GM19238 (cell line): Measurements from ENCODE around the gene LETM1.

ENCODE experiments used
- DNase-seq: peaks from one replicate; pipeline ENCODE4 v3.0.0; 2011; ENCODE audit warnings: low spot score; ENCODE audit not compliant: insufficient read length

LETM1 gene

DNA sequence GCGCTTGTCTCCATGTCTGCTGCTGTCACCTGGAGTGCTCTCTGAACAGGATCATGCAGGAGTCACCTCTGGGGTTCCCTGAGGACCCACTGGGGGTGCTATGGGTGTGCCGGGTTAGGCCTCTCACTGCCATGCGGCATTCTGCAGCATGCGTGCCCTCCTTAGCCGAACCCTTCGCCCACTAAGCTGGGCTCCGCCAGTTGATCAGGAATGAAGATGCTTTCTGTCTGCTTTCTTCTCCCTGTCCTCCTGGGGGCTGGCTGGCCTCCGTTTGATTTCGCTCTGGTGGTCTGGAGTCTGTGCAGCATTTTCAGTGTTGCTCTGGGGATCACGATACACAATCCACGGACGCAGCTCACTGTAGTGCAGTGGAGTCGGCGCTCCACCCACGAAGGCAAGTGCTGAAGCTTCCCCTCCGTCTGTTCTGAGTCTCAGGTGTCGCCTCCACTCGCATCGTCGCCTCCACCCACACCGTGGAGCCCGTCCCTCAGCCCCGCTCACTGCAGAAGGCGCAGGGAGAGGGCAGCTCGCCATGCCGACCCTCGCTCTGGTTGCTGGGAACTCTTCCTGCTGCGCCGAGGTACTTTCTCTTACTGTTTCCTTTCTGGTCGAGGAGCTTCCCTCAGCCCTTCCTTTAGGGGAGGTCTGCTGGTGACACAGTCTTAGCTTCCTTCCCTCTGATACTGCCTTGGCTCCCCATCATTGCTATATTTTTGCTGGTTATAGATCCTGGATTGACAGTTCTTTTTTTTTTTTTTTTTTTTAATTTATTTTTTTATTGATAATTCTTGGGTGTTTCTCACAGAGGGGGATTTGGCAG lies 29.2 kb downstream of the LETM1 start:
- DNase-seq: no peak

DNA sequence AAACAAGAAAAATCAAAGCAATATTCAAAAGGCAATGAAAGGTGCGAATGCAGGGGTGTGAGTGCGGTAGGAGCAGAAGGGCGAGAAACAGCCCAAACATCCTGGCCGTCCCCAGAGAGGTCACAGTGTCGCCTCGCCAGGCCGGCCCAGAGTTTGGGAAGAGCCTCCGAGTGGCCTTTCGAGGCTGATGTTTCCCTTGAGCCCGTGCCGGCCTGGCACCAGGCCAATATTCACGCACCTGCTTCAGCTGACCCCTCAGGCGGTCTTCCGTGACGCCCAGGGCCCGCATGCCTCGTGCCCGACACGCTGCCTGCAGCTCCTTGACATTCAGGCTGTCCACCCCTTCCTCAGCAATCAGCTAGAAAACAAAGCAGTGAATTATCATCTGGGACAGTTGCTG lies 30.6 kb downstream of the LETM1 start:
- DNase-seq: no peak

DNA sequence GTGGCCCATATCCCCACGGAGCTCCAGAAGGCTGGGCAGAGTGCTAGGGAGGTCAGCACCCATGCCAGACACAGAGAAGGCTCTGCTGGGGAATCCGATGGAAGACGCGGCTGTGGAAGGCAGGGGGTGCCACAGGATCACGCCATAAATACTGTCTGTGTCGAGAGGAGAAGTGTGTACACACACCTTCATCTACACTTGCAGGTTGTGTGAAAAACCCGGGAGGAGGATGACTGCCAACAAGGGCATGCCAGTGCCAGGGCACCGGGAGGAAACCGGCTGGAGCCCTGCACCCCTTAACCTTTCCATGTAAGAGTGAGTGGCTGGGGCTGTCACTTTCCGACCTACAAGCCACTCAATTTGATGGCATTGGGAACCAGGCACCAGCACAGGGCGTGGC lies 31.2 kb downstream of the LETM1 start:
- no peak for DNase-seq

DNA sequence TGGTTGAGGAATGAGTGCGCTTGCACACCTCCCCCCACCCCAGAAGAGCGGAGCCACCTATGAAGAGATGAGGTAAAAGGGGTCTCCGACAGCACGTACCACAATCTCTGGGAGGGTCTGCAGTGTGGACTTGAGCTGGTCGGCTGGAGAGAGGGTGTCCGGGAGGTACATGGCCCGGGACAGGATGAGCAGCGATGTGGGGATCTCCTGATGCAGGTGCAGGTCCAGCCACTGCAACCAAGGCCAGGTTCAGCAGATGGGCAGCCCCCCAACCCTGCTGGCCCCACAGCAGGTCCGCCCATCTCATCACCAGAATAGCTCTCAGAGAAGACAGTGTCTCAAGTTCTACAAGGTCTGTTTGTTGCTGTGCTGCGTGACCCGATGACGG lies 32.4 kb downstream of the LETM1 start:
- DNase-seq: no peak

DNA sequence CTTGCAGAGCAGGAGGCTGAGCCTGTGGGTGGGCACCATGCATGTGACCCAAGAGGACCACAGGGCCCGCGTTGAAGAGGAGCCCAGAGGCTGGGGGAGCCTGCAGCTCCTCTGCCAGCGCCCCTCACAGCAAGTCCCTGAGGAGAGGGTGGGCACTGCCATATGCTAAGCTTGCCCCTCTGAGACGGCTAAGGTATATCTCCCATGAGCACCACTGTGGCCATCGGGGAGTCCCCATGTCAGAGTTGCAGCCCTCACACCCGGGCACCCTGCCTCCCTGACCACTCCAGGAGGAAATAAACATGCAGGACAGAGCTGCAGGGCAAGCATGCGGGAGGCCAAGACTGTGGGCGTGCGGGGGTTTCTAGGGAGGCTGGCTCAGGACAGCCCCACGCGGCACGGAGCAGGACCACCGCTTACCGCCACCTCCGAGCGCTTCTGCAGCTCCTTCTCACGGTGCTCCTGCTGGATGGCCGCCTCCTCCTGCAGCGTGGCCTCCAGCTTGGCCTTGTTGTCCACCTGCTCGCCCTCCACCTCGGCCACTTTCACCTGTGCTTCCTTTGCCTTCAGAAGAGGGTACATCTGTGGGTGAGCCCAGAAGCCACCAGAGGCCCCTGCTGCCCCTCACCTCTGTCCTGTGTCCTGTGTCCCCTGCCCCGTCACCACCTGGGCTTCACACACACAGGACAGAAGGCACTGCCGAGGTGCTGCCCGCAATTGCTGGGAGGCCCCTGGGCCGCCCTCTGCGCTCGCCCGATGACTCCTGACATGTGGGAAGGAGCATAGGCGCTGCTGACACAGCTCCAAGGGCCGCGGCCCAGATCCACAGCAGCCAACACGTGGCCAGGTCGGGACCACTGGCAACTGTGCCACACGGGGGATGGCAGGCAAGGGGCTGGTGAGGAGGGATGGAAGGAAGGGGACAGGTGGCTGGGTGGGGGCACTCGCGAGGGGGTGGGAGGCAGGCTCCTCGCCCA lies 33.1 kb downstream of the LETM1 start:
- no peak for DNase-seq

DNA sequence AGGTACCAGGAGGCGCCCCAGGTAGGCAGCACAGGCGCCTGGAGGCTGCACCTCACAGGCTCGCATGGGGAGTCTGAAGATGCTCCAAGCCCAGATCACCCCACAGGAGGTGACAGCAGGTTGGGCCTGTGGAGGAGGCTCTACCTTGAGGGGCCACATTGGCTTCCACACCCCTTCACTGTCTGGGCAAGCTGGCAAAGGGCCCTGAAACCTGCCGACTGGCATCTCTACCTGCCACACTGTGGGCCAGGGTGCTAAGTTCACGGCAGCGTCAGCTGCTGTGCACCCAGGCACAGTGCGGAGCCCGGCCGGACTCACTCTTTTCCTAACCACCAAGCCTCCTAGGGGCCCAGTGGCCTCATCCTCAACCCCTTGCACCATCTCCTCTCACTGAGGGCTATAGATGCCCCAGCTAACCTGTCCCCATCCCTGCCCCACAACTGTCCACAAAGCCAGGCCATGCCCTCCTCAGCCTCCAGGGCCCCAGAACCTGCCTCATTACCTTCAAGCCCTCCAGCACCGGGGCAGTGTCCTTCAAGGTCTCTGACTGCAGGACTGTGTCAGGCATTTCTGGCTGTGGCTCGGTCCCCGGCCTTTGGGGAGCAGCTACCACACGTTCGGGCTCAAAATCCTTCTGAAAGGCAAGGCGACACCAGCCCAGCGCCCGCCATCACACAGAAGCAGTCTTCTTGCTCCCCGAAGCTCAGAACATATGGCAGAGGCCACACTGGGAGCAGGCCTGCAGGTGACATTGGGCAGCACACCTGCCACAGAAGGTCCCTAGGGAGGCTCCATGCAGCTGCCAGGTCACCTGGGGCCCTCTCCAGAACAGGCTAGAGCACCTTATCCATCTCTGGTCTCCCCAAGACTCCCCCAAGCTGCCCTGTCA lies 34.0 kb downstream of the LETM1 start:
- no peak for DNase-seq

DNA sequence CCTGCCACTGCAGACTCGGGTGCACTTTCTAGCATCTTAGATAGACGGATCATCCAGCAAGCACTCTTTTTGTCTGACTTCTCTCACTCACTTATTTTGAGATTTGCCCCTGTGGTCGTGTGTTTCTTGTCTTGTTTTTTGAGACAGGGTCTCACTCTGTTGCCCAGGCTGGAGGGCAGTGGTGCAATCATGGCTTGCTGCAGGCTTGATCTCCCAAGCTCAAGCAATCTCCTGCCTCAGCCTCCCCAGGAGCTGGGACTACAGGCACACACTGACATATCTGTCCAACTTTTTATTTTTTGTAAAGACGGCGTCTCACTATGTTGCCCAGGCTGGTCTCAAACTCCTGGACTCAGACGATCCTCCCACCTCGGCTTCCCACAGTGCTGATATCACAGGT lies 36.1 kb downstream of the LETM1 start:
- no peak for DNase-seq

DNA sequence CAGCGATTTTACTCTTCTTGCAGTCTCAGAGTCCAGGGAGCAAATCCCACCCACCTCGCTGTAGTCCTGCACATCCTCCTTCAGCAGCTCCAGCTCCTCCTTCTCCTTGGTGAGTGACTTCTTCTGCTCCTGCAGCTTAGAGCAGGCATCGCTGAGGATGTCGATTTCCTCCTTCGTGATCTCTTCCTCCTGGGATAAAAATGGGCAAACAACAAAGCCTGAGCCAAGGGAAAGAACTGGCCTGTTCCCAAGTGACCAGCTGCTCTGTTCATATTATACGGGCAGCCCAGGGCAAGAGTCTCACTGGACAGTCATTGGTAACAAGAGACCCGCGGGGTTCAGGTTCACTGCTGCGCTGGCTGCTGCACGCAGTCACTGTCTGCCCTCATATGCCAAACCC lies 36.7 kb downstream of the LETM1 start:
- no peak for DNase-seq

DNA sequence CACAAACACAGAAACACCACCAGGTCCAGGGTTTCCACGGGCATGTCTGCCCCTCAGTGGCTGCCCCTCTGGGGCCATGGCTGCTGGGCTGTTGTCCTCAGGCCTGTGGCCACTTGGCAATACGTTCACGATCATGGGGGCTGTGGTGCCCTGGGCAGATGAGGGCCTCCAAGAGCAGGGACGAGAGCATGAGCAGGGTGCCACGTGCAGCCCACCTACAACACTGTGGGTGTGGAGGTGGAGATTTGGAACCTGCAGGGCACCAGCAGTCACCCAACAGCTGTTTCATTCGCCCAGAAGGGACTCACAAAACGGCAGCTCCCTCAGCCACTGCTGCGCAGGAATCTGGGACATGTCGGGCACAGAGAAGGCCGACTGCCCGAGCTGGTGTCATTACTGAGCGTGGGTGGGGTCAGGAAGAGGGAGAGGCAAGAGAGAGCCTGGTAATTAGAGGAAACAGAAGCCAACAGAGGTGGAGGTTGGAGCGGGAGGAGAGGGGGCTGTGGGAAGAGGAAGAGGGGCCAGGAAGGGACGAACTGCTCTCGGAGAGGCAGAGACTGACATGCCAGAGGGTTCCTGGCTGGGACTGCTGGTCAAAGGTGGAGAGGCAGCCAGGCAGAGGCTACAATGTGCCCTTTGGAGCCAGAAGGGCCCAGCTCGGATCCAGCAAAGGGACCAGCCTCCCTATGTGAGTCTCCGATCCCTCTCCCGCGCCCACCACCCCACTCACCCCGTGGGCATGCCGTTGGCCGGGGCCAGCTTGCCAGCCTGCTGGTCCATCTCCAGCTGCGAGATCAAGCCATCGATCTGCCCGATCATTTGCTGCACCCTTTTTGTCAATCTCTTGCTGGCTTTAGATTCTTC lies 39.7 kb downstream of the LETM1 start:
- DNase-seq: no peak

DNA sequence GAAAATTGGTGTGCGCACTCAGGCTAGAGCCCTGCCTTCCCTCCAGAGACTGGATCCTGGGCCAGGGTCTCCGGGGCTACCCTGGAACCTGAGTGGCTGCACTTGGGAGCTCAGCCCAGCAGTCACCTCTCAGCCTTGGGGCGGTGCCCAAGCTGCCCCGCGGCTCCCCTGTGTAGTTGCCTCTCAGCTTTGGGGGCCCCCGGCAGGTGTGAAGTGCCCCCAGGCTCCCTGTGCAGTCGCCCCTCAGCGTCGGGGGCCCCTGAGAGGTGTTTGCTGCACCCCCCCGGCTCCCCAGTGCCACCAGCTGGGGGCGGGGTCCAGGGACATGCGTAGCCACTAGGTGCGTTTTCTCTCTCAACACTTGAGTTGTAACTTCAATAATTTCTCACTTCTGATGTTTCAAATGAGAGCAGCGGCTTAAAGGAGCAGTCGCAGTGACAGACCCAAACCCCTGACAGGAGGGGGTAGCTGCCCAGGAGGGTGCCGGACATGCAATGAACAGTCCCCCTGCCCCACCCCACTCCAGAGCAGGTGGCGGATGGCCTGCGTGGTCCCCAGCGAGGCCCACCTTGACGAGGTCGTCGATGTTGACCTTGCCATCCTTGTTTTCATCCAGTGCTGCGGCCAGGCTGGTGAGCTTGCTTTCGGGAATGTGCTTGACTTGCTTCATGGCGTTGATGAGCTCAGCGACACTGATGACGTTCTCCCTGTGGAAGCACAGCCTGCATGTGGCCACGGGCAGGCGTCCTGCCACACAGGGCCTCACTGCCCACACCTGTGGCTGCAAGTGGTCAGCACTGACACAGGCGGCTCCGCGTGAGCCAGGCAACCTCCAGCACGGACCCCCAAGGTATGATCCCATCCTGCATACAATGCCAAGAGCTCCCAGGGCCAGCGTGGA lies 40.6 kb downstream of the LETM1 start:
- DNase-seq: no peak

DNA sequence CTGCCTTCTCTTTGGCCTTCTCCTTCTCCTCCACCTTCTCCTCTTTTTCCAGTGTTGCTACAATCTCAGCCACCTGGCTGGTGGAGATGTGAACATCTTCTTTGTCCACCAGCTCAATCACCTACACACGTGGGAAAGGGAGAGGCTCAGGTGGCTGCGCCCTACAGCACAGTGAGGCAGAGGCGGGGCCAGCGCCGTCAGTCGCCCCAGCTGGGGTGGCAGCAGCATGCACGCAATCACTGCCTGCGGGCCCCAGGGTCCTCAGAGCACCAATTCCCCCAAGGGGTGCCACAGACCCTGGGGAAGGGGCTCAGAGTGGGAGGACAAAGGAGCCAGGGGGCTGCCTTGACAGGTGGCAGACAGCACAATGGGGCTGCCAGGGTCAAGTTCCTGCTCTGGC lies 41.5 kb downstream of the LETM1 start:
- no peak for DNase-seq

DNA sequence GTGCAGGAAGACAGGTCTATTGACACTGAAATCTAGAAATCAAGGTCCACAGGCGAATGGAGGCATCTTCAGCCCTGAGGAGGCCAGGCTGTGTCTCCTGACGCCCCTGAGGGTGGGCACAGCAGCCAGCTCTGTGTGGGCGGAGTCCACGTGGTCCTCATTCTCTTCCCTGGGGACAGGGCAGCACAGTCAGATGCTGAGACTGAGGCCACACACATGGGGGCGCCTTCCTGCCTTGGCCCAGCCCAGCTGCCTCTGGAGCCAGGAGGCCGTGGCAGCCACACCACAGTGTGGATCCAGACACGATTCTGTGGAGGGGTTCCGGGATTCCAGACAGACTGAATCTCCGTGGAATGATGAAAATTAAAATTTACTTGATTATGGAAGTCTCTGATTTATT lies 42.0 kb downstream of the LETM1 start:
- no peak for DNase-seq

DNA sequence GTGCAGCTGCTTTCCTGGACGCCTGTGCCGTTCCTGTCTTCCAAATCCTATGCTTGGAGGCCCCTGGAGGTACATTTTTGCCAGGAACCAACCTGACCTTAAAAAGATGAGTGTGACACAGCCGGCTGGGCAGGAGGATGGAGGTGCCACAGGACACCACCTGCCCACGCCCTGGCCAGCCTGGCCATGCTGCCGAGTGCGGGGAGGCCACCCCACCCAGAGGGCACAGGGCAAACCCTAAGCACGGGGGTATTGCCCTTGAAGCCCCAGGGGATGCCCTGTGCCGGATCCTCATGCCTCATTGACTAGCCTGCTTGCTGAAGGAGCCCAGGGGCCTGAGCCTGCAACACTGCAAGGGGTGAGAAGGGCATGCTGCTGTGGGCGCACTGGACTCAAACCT lies 42.7 kb downstream of the LETM1 start:
- no peak for DNase-seq

DNA sequence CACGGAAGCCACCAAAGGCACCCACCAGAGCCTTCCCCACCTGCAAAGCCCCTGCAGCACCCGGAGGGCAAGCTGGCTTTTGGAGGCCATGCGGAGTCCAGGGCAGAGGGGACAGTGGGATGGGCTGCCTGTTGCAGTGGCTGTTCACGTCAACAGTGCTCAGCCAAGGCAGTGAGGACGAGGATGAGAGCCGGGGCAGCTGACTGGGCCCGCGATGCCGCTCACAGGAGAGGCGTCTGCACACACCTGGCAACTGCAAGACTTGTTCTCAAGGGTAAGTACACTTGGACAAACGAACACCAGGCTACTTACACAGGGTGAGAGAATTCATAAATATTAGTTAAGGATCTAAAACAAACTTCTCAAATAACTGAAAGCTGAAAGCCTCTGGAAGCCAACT lies 43.2 kb downstream of the LETM1 start:
- DNase-seq: no peak

DNA sequence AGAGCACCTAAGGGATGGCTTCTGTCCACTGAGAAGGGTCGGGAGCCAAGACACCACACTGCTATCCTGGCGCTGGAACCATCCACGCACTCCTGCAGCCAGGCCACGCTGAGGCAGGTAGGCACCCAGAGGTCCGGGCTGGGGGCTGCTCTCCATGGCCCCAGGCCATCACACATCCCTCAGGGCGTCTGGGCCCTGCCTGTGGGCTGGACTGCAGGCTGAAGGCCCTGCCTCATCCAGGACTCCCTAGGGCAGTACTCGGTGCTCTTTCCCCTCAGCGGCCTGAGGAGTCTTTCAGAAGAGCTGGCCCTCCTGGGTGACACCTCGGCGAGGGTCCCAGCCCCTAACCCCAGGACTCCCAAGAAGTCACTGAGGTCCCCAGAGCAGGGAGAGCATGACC lies 45.2 kb downstream of the LETM1 start:
- DNase-seq: no peak

DNA sequence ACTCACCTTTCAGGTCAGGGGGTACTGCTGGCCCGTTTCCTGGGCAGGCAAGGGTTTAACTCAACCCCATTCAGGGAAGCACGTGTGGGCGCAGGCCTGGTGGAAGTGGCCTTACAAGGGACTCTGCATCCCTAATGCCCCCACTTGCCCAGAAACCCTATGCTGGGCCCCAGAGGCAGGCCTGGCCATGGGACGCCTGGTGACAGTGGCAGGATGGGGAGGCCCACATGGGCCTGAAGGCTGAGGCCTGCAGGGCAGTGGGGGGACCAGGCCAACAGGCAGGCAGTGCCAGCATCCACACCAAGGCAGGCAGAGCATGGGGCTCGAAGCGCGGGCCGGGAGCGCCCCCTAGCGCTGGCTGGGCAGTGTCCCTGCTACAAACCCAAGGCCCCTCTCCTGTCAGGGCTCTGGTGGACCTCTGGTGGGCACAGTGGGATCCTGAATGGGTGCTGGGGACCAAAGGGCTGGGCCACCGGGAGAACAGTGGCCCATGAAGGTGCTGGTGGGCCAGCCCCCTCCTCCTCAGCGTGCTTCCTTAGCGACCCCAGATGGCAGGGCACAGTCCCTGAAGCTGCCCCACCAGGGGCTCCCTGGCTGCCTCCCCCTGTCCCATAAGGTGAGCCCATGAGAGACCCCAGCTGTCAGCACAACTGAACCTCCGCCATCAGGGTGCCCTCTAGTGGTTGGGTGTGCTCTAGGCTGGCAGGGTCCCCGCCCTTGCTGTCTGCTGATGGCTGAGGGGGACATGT lies 46.0 kb downstream of the LETM1 start:
- peak; percentile 84 for DNase-seq

DNA sequence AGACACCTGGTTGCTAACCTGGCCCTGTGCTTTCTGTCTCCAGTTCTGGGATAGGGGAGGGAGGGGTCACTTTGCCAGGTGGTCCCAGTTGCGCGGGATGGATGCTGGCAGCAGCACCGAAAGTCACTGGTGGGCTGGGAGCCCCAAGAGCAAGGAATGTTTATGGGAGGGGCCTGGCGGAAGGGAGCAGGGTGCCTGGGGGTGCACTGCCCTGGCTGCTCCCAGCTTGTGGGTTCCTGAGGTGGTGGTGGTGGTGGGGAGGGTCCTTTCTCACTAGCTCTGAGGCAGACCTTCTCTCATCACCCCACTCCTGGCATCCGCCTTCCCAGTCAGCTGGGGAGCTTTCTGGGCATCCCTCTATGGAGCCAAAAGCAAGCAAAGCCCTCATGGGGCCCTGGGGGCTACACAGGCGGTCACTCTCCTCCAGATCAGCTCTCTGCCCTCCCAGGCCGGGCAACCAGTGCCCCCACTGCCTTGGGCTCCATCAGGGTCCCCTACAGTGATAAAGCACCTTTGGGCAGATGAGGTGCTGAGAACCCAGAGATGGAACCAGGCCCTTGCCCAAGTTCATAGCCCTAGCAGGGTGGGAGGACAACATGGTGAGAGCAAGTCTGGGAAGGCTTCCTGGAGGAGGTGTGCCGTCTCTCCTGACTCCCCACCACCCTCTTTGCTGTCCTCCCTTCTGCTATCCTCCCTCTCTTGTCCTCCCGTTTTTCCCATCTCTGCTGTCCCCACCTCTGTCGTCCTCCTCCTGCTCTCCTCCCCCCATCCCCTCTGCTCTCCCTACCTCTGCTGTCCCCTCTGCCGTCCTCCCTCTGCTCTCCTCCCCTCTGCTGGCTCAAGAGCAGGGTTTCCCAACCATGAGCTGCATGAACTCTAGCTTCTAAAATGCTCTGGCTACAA lies 46.9 kb downstream of the LETM1 start:
- no peak for DNase-seq

DNA sequence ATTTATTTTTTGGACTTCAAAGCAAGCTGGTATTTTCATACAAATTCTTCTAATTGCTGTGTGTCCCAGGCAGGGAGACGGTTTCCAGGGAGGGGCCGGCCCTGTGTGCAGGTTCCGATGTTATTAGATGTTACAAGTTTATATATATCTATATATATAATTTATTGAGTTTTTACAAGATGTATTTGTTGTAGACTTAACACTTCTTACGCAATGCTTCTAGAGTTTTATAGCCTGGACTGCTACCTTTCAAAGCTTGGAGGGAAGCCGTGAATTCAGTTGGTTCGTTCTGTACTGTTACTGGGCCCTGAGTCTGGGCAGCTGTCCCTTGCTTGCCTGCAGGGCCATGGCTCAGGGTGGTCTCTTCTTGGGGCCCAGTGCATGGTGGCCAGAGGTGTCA lies 47.6 kb downstream of the LETM1 start:
- DNase-seq: no peak
